ENCODE results near the gene EFCAB13.

DNA sequence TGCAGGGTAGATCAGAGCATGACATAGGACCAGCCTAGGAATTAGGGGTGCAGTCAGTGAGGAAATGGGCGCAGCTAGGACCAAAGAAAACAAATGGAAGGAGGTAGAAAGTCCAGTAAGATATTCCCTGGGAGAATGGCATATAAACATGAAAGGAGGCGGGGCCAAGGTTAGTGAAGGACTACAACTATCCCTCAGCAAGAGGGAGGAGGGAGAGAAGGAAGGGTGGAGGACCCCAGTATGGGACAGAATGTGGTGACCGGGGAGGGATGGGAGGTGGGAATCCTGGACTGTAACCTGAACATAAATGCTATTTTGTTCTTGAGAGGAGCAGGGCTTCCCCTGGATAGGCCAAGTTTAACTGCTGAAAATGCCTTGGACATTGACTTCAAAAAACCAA is 47.3 kb upstream of the EFCAB13 start:
- TF ChIP-seq, protein P1, sequence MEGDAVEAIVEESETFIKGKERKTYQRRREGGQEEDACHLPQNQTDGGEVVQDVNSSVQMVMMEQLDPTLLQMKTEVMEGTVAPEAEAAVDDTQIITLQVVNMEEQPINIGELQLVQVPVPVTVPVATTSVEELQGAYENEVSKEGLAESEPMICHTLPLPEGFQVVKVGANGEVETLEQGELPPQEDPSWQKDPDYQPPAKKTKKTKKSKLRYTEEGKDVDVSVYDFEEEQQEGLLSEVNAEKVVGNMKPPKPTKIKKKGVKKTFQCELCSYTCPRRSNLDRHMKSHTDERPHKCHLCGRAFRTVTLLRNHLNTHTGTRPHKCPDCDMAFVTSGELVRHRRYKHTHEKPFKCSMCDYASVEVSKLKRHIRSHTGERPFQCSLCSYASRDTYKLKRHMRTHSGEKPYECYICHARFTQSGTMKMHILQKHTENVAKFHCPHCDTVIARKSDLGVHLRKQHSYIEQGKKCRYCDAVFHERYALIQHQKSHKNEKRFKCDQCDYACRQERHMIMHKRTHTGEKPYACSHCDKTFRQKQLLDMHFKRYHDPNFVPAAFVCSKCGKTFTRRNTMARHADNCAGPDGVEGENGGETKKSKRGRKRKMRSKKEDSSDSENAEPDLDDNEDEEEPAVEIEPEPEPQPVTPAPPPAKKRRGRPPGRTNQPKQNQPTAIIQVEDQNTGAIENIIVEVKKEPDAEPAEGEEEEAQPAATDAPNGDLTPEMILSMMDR (conservative IDR thresholded peaks at IDR 0.05; ENCODE audit: low read depth, low read length) = no peak
- TF ChIP-seq EZH2 (IDR thresholded peaks at IDR 0.05; ENCODE audit: borderline replicate concordance, low read depth, low read length, poor library complexity, severe bottlenecking) = no peak
